T-helper 2 cell (primary cell): ENCODE results near the gene PODXL.
"Not testable (repeated sequence)": the region's sequence is repeated elsewhere in the genome, so short reads cannot be mapped to it uniquely, and the experiment has no call there.

Experiments
- DNase-seq, 5 experiments: peaks; one replicate each; pipeline versions ENCODE4 v3.0.0 to v3.0.0-alpha.2; 2012 to 2022

Gene PODXL

DNA sequence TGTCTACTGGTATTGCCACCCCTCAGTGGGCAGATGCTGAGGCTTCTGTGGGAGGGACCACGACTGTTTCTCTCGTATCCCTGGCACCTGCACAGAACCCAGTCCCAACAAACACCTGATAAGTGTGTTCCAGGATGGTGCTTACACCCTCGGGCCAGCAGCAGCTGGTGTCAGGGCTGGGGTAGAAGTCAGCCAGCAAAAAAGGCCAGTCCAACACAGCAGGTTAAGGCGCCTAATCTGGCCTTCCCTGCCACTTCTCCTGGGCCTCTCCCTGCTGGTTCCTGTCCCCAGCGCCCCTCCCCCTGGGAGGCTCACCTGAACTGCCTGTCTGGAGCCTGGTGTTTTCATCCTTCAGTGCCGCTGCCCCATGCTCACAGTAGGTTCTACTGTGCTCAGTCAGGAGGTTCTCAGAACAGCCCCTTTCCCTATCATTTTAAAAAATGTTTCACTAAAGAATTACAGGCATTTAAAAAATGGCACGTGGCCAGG is 20.0 kb downstream of the PODXL start:
- DNase-seq: no peak

DNA sequence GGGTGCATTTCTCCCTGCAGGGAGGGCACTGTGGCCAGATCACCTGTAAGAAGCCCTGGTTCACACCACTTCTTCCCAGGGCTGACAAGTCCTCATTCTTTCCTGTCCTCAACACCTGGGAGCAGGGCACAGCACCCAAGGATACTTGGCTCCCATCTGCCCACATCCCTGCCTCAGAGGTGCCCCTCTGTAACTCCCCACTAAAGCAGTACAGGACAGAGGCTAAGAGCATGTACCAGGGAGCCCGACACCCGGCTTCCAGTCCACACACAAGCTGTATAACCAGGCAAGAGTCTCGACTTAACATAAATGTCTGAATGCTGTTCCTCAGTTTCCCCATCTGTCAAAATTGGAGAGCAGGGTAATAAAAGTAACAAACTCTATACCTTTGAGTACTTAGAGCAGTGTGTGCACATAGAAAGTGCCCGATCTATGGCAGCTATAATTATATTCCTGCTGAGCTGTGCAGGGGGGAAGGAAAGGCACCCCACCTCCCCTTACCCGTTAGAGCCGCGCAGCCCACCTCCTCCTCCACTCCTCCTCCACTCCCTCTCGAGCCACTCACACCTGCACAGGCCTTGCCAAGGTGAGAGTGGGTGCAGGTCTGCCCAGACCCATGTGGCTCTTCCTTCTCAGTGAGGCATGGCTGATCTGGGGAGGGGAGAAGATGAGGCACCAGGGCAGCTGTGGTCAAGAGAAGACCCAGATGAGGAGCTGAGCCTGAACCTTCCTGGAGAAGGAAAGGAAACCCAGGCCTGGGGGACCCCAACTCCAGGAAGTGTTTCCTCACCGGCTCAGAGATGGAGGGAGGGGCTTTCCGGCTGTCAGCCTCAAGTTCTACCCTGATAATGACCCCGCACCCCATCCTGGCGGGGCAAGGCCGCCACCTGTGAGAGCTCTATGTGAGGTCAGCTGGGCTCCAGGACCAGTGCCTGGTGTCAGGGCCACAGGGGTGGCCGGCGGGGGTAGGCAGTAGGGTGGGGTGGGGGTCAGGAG is 22.6 kb downstream of the PODXL start:
- no peak for DNase-seq

DNA sequence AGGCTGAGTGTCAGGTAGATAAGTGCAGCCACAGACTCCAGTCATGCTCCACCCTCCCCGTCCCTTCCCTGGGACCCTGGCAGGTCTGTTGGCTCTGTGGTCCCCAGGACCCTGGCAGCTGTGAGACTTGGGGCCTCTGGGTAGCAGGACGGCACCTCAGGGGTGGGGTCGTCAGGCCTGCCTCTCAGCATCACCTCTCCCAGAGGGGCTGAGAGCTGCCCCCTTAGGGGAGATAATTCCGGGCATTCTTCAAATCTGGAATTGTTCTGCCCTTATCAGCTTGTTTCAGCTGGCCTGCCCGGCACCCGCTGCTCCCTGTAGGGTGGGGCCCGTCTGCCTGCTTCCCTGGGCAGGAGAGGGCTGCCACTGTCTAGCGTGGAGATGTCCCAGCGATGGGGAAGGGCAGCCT is 23.3 kb downstream of the PODXL start:
- DNase-seq: no peak

DNA sequence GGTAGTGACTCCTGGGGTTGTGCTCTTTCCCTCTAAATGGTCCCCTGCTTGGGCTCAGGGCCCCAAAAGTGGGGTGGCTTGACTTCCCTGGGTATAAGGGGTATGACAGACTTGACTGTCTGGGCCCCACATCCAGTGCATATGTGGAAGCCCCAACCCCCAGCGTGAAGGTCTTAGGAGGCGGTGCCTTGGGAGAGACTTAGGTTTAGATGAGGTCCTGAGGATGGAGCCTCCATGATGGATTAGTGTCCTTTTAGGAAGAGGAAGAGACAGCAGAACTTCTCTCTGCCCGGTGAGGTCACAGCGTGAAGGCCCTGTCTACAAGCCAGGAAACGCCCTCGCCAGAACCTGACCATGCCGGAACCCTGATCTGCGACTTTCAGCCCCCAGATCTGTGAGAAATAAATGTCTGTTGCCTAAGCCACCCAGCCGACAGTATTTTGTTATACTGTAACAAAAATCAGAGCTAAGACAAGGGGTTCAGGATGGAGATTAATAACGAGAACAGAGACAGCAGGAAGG is 23.8 kb downstream of the PODXL start:
- DNase-seq: no peak

DNA sequence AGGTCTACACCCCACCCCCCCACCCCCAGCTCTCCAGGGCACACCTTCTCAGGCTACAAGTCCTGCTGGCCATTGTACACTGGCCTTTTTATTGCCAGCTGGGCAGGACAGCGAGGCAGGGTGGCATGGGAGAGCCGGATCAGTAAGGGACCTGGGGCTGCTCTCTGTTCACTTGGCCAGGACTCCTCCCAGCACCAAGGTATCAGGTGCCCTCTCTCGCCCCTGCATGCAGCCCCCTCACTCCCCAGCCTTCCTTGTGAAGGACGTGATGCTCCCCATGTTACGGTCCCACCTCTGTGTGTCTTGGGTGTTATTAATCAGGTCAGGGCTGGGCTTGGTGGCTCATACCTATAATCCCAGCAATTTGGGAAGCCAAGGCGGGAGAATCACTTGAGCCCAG is 26.3 kb downstream of the PODXL start:
- DNase-seq: no peak

DNA sequence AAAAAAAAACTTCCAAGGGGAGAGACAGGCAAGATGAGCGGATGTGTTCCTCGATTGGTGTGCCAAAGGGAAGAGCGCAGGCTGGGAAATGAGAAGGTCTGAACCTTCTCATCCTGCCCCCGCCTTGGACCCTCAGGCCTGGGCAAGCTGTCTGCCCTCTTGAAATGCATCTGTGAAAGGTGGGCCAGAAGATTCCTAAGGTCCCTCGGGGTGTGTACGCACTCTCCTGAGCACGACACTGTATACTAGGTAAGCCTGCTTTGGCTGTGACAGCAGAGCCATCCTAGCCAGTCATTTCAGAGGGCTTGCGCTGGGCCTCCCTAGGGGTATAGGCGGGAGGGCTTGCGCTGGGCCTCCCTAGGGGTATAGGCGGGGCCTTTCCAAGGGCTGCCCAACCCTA is 26.8 kb downstream of the PODXL start:
- DNase-seq: no peak

DNA sequence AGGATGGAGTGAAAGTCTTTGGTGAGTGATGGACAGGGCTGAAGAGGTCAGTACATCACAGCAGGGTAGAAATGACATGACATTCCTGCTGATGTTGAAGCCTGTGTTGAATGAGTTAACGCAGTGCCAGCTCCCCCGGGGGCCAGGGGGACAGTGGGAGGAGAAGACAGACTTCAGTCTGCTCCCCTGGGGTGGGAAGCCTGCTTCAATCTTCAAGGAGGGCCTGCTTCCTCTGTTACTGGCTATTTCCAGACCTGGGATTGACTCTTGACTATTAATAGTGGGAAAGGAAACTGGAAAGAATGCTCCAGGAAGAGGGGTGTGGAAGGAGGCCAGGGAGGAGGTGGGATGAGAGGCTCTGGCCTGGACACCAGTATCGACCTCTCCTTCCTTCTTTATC is 27.2 kb downstream of the PODXL start:
- no peak for DNase-seq

DNA sequence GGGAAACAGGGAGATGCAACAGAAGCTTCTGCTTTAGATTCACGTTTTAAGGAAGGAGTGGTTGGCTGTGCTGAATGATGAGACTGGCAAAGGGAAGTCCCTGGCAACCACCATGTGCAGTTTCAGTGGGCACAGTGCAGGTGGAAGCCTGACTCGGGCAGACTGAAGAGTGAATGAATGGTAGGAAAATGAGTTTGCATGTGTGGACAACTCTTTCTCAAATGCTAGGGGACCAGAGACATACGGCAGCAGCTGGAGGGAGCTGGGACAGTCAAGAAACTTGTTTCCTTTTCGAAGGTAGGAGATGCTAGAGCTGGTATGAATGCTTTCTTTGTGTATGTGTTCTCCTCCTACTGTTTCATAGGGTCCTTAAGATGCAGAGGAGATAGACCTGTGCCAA is 29.0 kb downstream of the PODXL start:
- no peak for DNase-seq

DNA sequence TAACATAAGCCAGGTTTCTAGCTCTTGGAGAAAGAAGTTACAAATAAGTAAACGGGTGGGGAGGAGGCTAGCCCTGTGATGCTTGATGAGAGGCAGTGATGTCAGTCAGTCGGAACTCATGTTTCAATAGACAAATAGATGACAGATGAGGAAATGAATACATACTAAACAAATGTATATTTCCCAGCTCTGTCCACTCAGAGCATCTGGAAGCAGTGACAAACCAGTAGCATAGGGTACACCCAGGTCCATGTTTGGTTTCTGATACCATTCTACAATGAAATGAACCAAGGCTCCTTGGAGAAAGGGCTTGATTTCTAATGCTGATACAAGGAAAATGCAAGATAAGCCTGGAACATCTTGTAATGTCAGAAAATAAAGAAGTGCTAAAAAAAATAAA is 30.6 kb downstream of the PODXL start:
- no peak for DNase-seq

DNA sequence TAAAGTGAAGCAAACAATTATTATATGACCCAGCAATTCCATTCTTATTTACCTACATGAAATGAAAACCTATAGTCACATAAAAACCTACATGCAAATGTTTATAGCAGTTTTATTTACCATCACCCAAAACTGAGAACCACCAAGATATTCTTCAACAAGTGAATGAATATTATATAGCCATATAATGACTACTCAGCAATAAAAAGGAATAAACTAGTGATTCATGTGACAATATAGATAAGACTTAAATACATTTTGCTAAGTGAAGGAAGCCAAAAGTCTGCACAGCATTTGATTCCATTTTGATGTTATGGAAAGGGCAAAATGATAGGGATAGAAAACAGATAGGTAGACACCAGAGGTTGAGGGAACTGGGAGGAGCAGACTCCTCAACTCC is 31.7 kb downstream of the PODXL start:
- no peak for DNase-seq

DNA sequence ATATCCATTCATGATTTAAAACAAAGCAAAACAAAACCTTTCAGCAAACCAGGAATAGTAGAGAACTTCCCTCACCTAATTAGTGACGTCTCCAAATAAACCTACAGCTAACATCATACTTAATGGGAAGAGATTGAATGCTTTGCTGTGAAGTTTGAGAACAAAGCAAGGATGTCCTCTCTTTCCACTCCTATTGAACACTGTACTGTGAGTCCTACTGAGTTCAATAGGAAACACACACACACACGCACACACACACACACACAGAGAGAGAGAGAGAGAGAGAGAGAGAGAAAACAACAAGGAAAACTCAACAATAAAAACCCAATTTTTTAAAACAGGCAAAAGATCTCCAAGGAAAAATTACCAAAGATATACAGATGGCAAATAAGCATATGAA is 32.3 kb downstream of the PODXL start:
- DNase-seq: no peak

DNA sequence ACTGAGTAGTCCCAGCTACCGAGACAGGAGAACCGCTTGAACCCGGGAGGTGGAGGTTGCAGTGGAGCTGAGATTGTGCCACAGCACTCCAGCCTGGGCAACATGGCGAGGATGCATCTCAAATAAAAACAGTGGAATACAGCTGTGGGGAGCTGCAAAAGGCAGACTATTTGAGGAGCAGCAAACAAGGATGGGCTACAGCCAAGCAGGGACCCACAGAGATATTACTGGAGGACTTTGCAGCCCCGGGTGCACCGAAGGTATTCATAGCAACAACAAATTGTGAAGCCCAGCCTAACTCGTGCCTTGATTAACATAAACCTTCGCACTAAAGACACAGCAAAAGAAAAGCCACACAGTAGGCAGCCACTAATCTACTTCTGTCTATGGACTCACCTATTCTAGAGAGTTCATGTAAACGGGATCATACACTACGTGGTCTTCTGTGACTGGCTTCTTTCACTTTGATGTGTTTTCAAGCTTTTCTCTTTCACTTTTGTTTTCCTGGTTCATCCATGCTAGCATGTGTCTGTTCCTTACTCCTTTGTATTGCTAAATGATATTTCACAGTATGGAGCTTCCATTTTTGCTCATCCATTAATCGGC is 34.0 kb downstream of the PODXL start:
- DNase-seq: peak in 1 of 5 experiments; percentile 74

DNA sequence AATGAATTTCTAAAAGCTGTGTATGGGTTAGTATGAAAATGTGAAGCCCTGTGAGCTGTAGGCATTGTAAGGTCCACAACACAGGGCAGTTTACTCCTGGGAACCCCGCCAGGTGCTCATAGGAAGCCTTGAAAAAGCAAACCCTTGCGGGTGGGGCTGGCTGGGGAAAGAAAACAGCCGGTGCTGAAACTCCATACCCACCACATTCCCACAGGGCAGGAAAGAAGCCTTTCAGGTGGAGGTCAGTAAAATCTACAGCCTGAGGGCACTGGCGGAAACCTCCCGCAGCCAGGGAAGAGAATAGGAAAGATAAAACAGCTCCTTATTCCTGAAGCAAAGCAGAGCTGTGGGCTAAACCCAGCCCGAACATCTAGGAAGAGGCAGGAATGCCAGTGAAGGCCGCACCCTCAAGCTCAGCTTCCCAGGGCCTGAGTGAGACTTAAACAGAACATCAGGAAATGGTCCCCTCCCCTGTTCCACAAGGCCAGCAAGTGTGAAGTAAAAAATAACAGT is 34.7 kb downstream of the PODXL start:
- no peak for DNase-seq

DNA sequence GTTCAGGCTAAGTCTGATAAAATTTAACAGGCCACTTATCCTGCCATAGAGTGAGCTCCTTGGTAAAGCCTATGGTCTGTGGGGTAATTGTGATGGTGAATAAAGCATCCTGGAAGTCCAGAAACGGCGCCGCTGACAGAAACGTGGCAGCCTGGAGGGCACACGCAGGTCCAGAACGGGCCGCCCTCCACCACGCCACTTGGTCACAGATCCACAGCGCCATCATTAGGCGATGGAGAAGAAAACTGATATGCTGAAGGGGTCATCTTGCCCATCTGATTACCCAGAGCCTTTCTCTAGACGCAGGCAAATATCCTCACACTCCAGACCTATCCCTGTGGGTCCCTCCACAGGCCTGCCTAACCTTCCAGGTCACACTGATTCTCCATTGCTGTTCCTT is 37.8 kb downstream of the PODXL start:
- no peak for DNase-seq

DNA sequence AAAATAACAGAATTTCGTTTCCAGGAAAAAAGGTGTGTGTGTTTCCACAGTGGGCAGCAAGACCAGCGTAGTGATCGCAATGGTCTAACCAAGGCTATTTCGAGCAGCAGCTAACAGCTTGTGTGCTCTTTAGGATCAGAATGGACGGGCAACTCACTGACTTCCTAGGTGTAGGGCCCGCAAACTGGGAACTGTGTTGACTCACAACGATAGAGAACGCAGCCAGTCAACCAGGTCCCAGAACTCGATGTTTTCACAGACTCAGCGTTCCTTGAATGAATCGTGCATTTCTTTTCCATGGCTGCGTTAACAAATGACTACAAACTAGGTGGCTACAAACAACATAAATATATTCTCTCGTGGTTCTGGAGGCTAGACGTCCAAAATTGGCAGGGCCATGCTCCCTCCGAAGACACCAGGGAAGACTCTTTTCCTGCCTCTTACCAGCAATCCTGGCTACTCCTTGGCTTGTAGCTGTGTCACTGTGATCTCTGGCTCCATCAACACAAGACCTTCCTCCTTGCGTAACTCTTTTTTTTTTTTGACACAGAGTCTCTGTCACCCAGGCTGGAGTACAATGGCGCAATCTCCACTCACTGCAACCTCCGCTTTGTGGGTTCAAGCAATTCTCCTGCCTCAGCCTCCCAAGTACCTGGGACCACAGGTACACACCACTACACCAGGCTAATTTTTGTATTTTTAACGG is 39.1 kb downstream of the PODXL start:
- no peak for DNase-seq

DNA sequence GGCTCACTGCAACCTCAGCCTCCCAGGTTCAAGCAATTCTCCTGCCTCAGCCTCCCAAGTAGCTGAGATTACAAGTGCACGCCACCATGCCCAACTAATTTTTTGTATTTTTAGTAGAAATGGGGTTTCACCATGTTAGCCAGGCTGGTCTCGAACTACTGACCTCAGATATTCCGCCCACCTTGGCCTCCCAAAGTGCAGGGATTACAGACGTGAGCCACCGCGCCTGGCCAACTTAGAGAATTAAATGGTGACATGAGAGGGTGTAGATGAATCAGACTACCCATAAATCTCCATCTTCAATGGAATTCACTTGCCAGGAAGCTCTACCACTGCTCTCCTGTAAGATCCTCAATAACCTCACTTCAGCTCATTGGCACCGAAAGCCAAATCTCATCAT is 41.0 kb downstream of the PODXL start:
- not testable (repeated sequence) for DNase-seq

DNA sequence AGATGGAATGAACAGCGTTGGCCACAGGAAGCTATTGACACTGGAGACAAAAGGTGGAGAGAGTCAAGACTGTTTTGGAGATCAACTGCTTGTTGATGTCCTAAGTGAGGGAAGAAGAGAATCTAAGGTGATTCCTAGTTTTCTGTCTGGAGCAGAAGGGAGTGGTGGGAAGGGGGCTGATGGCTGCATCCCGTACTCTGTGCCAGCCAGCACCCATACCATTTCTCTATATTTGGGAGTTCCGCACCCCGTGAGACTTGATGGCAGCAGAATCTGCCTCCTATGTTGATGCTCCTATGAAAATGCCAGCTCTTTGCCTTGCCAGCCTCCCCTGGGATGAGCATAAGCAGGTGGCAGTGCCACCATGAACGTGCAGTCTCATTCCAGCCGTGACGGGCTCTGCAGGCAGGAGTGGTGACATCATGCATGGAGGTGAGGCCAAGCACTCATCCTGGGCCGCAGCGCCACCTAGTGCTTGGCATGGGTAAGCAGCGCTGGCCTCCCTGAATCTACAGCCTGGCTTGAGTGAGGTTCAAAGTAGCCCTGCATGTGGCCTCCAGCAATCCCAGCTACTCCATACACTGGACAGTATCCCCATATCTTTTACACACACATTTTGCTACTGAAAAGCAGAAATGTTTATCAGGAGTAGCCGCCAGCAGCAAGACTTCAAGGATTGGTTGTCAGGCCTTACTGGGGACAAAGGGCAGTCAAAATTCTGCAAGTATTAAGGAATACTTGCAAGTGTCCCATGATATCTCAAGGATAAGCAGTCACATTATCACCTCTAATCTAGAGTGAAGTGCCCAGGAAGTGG is 43.0 kb downstream of the PODXL start:
- peak; percentile 32 to 86 (median 62) for DNase-seq

DNA sequence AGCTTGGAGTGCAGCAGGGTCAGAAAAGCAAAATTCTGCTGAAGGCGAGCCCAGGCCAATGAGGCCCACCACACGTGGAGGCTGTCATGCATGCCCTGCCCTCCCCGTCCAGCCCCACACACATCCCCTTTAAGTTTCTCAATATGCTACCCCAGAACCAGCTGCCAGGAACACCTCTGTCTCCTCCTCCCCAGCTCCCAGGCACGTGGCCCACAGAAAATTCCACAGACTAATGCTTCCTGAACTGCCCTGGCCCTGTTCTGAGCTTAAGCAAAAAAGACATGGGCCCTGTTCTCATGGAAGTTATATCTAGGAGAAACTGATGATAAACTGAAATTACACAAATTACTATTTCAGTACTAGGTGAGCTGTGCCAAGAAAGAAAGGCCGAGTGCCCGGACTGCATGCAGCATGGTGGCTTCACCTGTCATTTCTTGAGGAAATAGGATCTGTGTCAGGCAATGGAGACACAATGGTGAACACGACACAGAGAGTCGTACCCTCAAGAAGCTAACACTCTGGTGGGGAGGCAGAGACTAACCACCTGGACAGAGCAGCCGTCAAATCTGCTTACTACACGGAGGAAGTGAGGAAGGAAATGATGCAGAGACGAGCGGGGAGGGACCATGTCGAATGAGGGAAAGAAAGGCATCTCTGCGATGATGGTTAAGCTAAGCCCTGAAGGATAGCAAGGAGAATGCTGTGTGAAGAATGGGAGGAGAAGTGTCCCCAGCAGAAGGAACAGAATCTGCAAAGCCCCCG is 44.5 kb downstream of the PODXL start:
- peak in 1 of 5 experiments; percentile 36 for DNase-seq

DNA sequence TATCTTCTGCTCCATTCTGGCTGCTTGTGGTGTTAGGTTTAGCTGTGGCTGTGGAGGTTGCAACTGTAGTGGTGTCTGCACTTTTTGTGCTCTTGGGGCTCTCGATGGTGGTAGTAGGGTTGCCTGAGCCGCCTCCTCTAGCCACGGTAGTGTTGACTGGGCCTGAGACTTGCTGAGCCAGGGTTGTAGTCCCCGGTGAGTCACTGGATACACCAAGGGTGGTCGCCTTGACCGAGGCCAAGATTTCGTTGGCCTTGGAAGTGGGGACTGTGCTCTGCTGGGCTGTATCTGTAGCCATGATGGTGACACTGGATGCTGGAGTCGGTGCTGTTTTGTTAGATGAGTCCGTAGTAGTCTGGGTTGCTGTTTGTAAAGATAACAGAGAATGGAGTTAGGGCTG is 45.4 kb downstream of the PODXL start:
- no peak for DNase-seq

DNA sequence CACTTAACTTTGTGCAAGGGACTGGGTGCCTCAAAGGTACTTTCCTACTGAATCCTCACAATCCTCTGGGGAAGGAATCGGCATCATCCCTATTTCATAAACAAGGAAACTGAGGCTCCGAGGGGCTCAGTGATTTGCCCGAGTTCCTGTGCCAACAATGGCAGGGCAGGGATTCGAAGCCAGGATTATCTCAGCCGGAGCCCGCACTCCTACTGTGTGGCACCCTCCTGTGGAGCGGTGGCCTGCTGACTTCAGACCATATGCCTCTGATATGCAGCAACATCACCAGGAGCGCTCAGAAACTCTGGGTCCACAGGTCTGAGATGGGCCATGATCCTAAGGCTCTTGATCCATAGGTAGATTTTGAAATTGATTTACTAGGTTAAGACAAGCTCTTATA is 46.6 kb downstream of the PODXL start:
- DNase-seq: no peak
